SK-N-SH treated with all-trans-retinoic acid at 6 μM for 48 hours (cell line): ENCODE measurements around the gene SMARCD1.

Experiments
- ATAC-seq: fragments of 200-7000 bp; cut with Tn5 transposase; 3 replicates; pipeline ENCODE4 v1.9.1; 2020; ENCODE audit warnings: mild to moderate bottlenecking, moderate library complexity
- ARNTL ChIP-seq: fragments of 450-650 bp; formaldehyde crosslinking; IDR thresholded peaks from 2 replicates; pipeline ENCODE4 v1.5.0; 2020; ENCODE audit warnings: low read depth, mild to moderate bottlenecking, moderate library complexity, borderline replicate concordance
- BACH2 ChIP-seq: fragments of 250-450 bp; sonication (Bioruptor Pico); IDR thresholded peaks from 2 replicates; pipeline ENCODE4 v1.9.0; 2021; ENCODE audit warnings: mild to moderate bottlenecking, borderline replicate concordance
- CSDC2 ChIP-seq: fragments of 250-450 bp; sonication (Bioruptor Pico); IDR thresholded peaks from 2 replicates; pipeline ENCODE4 v1.5.0; 2020; ENCODE audit warnings: mild to moderate bottlenecking, moderate library complexity
- ESRRG ChIP-seq: fragments of 250-450 bp; sonication (Bioruptor Pico); IDR thresholded peaks from 2 replicates; pipeline ENCODE4 v1.6.1; 2021; ENCODE audit warnings: mild to moderate bottlenecking
- GLIS3 ChIP-seq: fragments of 250-450 bp; sonication (Bioruptor Pico); IDR thresholded peaks from 2 replicates; pipeline ENCODE4 v1.5.0; 2020; ENCODE audit warnings: mild to moderate bottlenecking, moderate library complexity
- ISL1 ChIP-seq: fragments of 250-450 bp; sonication (Bioruptor Pico); IDR thresholded peaks from 2 replicates; pipeline ENCODE4 v2.1.2; 2022; ENCODE audit warnings: mild to moderate bottlenecking, moderate library complexity
- OSR1 ChIP-seq: fragments of 250-450 bp; sonication (Bioruptor Pico); IDR thresholded peaks from 2 replicates; pipeline ENCODE4 v1.8.0; 2022; ENCODE audit warnings: moderate library complexity, mild to moderate bottlenecking, inconsistent platforms
- RARB ChIP-seq: fragments of 250-450 bp; sonication (Bioruptor Pico); IDR thresholded peaks from 2 replicates; pipeline ENCODE4 v1.8.0; 2021; ENCODE audit warnings: mild to moderate bottlenecking, moderate library complexity
- SNAI2 ChIP-seq: fragments of 250-450 bp; sonication (Bioruptor Pico); IDR thresholded peaks from 2 replicates; pipeline ENCODE4 v1.5.0; 2020; ENCODE audit warnings: mild to moderate bottlenecking, moderate library complexity
- TCF4 ChIP-seq: fragments of 250-450 bp; sonication (Bioruptor Pico); IDR thresholded peaks from 2 replicates; pipeline ENCODE4 v1.8.0; 2021; ENCODE audit warnings: mild to moderate bottlenecking, moderate library complexity, borderline replicate concordance
- TOX ChIP-seq: fragments of 250-450 bp; sonication (Bioruptor Pico); IDR thresholded peaks from 2 replicates; pipeline ENCODE4 v1.8.0; 2021; ENCODE audit warnings: mild to moderate bottlenecking, moderate library complexity, borderline replicate concordance
- ZC3H10 ChIP-seq: fragments of 250-450 bp; sonication (Bioruptor Pico); IDR thresholded peaks from 2 replicates; pipeline ENCODE4 v1.5.1; 2021; ENCODE audit warnings: mild to moderate bottlenecking, moderate library complexity
- ZNF565 ChIP-seq: fragments of 450-650 bp; formaldehyde crosslinking; conservative IDR thresholded peaks from 2 replicates; pipeline ENCODE4 v1.5.0; 2020; ENCODE audit warnings: low read depth, mild to moderate bottlenecking, moderate library complexity
- ZNF70 ChIP-seq: fragments of 450-650 bp; formaldehyde crosslinking; IDR thresholded peaks from 2 replicates; pipeline ENCODE4 v1.5.0; 2020; ENCODE audit warnings: mild to moderate bottlenecking, moderate library complexity
- ZNF8 ChIP-seq: fragments of 450-650 bp; formaldehyde crosslinking; IDR thresholded peaks from 2 replicates; pipeline ENCODE4 v1.5.0; 2020; ENCODE audit warnings: mild to moderate bottlenecking, moderate library complexity
- TF ChIP-seq, protein P1 (sequence below): fragments of 250-450 bp; sonication (Bioruptor Pico); IDR thresholded peaks from 2 replicates; pipeline ENCODE4 v1.5.0; 2020; ENCODE audit warnings: mild to moderate bottlenecking, moderate library complexity
- TF ChIP-seq, protein P2 (sequence below): fragments of 250-450 bp; sonication (Bioruptor Pico); IDR thresholded peaks from 2 replicates; pipeline ENCODE4 v1.8.0; 2020; ENCODE audit warnings: mild to moderate bottlenecking, moderate library complexity, borderline replicate concordance
- TF ChIP-seq, protein P3 (sequence below): fragments of 250-450 bp; sonication (Bioruptor Pico); IDR thresholded peaks from 2 replicates; pipeline ENCODE4 v1.5.1; 2020; ENCODE audit warnings: low read depth, mild to moderate bottlenecking, moderate library complexity
- TF ChIP-seq, protein P4 (sequence below): fragments of 250-450 bp; sonication (Bioruptor Pico); IDR thresholded peaks from 2 replicates; pipeline ENCODE4 v1.5.1; 2021; ENCODE audit warnings: mild to moderate bottlenecking, moderate library complexity
- TF ChIP-seq, protein P5 (sequence below): fragments of 250-450 bp; sonication (Bioruptor Pico); IDR thresholded peaks from 2 replicates; pipeline ENCODE4 v1.8.0; 2021; ENCODE audit warnings: low read depth, mild to moderate bottlenecking, moderate library complexity, borderline replicate concordance

The SMARCD1 gene

DNA sequence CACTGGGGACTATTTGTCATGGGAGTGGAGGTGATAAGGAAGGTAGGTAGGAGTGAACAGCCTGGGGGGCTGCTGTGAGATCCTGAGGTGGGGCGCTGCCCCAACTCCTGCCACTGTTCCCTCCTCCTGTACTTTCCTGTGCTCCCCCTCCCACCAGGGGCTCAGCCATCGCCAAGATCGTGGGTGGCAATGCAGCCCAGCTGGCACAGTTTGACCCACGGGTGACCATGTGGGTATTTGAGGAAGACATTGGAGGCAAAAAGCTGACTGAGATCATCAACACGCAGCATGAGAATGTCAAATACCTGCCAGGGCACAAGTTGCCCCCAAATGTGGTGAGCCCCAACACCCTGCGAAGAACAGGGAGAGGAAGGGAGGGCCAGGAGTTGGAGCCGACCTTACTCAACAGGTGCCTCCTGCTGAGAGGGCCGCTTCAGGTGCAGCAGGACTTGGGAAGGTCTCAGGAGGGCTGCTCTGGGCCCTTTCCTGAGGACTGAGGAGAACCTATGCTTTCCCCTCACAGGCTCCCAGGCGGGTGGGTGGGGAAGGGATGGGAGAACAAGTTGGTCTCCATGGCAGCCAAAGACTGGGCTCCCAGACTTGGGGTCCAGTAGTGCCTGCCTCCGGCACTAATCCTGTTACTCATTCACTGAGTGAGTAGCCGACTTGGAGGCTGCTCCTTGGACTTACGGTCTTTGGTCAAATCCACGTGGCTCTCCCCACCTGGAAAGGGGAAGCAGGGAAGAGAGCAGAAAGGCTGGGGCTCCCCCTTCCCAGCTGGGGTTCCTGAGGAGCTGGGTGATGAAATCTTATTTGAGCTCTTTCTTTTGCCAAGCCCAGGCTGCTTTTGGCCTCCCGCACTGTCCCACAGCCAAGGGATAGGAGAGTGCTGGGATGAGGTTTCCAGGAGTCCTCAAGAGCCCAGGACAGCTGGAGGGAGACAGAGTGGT lies 19.6 kb downstream of the SMARCD1 start:
- TF ChIP-seq ESRRG (no peak), ISL1 (CRISPR knock-in tag) (no peak), ZC3H10 (CRISPR knock-in tag) (no peak), ZNF70 (CRISPR knock-in tag) (no peak), TOX (CRISPR knock-in tag) (no peak), SNAI2 (CRISPR knock-in tag) (no peak), ZNF8 (CRISPR knock-in tag) (no peak), GLIS3 (no peak), ZNF565 (CRISPR knock-in tag) (no peak), ARNTL (CRISPR knock-in tag) (no peak), RARB (CRISPR knock-in tag) (no peak), CSDC2 (CRISPR knock-in tag) (no peak)
- TF ChIP-seq, protein P1, sequence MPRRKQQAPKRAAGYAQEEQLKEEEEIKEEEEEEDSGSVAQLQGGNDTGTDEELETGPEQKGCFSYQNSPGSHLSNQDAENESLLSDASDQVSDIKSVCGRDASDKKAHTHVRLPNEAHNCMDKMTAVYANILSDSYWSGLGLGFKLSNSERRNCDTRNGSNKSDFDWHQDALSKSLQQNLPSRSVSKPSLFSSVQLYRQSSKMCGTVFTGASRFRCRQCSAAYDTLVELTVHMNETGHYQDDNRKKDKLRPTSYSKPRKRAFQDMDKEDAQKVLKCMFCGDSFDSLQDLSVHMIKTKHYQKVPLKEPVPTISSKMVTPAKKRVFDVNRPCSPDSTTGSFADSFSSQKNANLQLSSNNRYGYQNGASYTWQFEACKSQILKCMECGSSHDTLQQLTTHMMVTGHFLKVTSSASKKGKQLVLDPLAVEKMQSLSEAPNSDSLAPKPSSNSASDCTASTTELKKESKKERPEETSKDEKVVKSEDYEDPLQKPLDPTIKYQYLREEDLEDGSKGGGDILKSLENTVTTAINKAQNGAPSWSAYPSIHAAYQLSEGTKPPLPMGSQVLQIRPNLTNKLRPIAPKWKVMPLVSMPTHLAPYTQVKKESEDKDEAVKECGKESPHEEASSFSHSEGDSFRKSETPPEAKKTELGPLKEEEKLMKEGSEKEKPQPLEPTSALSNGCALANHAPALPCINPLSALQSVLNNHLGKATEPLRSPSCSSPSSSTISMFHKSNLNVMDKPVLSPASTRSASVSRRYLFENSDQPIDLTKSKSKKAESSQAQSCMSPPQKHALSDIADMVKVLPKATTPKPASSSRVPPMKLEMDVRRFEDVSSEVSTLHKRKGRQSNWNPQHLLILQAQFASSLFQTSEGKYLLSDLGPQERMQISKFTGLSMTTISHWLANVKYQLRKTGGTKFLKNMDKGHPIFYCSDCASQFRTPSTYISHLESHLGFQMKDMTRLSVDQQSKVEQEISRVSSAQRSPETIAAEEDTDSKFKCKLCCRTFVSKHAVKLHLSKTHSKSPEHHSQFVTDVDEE (CRISPR knock-in tag): no peak
- TF ChIP-seq, protein P2, sequence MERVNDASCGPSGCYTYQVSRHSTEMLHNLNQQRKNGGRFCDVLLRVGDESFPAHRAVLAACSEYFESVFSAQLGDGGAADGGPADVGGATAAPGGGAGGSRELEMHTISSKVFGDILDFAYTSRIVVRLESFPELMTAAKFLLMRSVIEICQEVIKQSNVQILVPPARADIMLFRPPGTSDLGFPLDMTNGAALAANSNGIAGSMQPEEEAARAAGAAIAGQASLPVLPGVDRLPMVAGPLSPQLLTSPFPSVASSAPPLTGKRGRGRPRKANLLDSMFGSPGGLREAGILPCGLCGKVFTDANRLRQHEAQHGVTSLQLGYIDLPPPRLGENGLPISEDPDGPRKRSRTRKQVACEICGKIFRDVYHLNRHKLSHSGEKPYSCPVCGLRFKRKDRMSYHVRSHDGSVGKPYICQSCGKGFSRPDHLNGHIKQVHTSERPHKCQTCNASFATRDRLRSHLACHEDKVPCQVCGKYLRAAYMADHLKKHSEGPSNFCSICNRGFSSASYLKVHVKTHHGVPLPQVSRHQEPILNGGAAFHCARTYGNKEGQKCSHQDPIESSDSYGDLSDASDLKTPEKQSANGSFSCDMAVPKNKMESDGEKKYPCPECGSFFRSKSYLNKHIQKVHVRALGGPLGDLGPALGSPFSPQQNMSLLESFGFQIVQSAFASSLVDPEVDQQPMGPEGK (CRISPR knock-in tag): no peak
- TF ChIP-seq, protein P3, sequence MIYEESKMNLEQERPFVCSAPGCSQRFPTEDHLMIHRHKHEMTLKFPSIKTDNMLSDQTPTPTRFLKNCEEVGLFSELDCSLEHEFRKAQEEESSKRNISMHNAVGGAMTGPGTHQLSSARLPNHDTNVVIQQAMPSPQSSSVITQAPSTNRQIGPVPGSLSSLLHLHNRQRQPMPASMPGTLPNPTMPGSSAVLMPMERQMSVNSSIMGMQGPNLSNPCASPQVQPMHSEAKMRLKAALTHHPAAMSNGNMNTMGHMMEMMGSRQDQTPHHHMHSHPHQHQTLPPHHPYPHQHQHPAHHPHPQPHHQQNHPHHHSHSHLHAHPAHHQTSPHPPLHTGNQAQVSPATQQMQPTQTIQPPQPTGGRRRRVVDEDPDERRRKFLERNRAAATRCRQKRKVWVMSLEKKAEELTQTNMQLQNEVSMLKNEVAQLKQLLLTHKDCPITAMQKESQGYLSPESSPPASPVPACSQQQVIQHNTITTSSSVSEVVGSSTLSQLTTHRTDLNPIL (CRISPR knock-in tag): no peak
- ATAC-seq: no peak

DNA sequence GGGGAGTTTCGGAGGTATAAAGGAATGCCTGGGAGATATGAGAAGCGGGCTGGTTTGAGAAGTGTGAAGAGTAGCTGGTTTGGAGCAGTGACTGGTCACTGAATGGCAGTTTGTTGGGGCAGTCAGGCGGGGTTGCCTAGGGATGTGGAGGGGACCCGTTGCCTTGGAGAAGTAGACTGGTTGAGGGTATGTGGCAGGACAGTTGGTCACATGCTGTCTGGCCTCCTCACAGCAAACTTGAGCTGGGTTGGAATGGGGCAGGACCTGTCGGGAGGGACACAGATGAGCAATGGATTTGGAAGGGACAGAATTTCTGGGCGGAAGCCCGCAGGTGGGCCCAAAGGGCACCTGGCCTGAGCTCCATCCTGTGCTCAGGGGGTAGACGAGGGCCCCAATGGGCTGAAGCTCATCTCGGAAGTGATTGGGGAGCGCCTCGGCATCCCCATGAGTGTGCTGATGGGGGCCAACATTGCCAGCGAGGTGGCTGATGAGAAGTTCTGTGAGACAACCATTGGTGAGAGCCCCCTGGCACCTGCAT lies 20.8 kb downstream of the SMARCD1 start:
- no peak for TF ChIP-seq ZNF70 (CRISPR knock-in tag)
- TF ChIP-seq TCF4: no peak
- no peak for TF ChIP-seq RARB (CRISPR knock-in tag)
- TF ChIP-seq GLIS3: no peak
- TF ChIP-seq, protein P3 (CRISPR knock-in tag): no peak
- TF ChIP-seq, protein P1 (CRISPR knock-in tag): no peak
- no peak for ATAC-seq

DNA sequence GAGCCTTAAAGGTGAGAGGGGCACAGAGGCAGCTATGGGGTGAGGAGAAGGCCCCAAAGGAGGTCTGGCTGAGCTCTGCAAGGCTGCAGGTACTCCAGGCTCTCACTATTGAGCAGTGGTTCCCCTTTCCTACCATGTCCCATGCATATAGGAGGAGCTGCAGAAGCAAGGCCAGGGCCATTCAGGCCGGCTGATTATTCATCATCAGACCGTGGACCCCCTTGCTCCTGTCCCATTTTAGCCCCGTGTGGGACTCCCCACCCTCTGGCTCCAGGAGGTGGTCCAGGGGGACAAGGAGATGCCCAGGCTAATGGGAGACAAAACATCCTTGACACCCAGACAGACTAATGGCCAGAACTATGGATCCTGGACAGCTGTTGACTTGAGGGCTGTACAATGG lies 21.8 kb downstream of the SMARCD1 start:
- no peak for ATAC-seq
- TF ChIP-seq CSDC2 (CRISPR knock-in tag) (no peak), ZNF8 (CRISPR knock-in tag) (no peak), BACH2 (CRISPR knock-in tag) (no peak), GLIS3 (no peak), ZNF70 (CRISPR knock-in tag) (no peak), TOX (CRISPR knock-in tag) (no peak), ZNF565 (CRISPR knock-in tag) (no peak), OSR1 (CRISPR knock-in tag) (no peak), TCF4 (no peak)
- TF ChIP-seq, protein P4, sequence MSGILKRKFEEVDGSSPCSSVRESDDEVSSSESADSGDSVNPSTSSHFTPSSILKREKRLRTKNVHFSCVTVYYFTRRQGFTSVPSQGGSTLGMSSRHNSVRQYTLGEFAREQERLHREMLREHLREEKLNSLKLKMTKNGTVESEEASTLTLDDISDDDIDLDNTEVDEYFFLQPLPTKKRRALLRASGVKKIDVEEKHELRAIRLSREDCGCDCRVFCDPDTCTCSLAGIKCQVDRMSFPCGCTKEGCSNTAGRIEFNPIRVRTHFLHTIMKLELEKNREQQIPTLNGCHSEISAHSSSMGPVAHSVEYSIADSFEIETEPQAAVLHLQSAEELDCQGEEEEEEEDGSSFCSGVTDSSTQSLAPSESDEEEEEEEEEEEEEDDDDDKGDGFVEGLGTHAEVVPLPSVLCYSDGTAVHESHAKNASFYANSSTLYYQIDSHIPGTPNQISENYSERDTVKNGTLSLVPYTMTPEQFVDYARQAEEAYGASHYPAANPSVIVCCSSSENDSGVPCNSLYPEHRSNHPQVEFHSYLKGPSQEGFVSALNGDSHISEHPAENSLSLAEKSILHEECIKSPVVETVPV (CRISPR knock-in tag): no peak
- TF ChIP-seq, protein P5, sequence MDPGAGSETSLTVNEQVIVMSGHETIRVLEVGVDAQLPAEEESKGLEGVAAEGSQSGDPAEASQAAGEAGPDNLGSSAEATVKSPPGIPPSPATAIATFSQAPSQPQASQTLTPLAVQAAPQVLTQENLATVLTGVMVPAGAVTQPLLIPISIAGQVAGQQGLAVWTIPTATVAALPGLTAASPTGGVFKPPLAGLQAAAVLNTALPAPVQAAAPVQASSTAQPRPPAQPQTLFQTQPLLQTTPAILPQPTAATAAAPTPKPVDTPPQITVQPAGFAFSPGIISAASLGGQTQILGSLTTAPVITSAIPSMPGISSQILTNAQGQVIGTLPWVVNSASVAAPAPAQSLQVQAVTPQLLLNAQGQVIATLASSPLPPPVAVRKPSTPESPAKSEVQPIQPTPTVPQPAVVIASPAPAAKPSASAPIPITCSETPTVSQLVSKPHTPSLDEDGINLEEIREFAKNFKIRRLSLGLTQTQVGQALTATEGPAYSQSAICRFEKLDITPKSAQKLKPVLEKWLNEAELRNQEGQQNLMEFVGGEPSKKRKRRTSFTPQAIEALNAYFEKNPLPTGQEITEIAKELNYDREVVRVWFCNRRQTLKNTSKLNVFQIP: no peak
